ENCODE measurements around the gene SEPTIN1.
A peak's percentile ranks its signal among the peaks of the same experiment; 100 is the strongest.

SEPTIN1 gene

GRCh38 chr16:30407102-30407803, 24.9 kb upstream of the SEPTIN1 start, which contains the start of gene ZNF771 (continued):
- TF ChIP-seq ZNF639 (tag by site-specific recombination; IDR thresholded peaks at IDR 0.05) (peak; percentile 59), ZNF248 (tag by site-specific recombination; IDR thresholded peaks at IDR 0.05) (no peak), ZNF391 (tag by site-specific recombination; IDR thresholded peaks at IDR 0.05; ENCODE audit: borderline replicate concordance, low read depth) (no peak), SCRT1 (tag by site-specific recombination; IDR thresholded peaks at IDR 0.05; ENCODE audit: borderline replicate concordance) (peak; percentile 97), ZNF2 (tag by site-specific recombination; IDR thresholded peaks at IDR 0.05) (peak; percentile 64; the same call in 1 of the 2 replicates), ZNF555 (tag by site-specific recombination; conservative IDR thresholded peaks at IDR 0.05) (no peak), ZNF707 (tag by site-specific recombination; IDR thresholded peaks at IDR 0.05) (no peak), ZNF561 (tag by site-specific recombination; IDR thresholded peaks at IDR 0.05; ENCODE audit: borderline replicate concordance) (peak; percentile 99), KLF10 (tag by site-specific recombination; IDR thresholded peaks at IDR 0.05) (peak; percentile 100), SALL2 (tag by site-specific recombination; IDR thresholded peaks at IDR 0.05; ENCODE audit: borderline replicate concordance) (no peak), EGR2 (tag by site-specific recombination; IDR thresholded peaks at IDR 0.05; ENCODE audit: low read depth) (peak; percentile 95), OVOL3 (tag by site-specific recombination; IDR thresholded peaks at IDR 0.05) (peak; percentile 76), ZNF785 (tag by site-specific recombination; IDR thresholded peaks at IDR 0.05) (no peak), ZNF350 (tag by site-specific recombination; IDR thresholded peaks at IDR 0.05) (no peak), KLF9 (tag by site-specific recombination; IDR thresholded peaks at IDR 0.05; ENCODE audit: low read depth) (peak; percentile 91), WT1 (tag by site-specific recombination; IDR thresholded peaks at IDR 0.05) (peak; percentile 68; the same call in 1 of the 2 replicates), ZNF792 (tag by site-specific recombination; IDR thresholded peaks at IDR 0.05) (no peak), PRDM2 (tag by site-specific recombination; IDR thresholded peaks at IDR 0.05; ENCODE audit: borderline replicate concordance) (no peak), ZNF394 (tag by site-specific recombination; IDR thresholded peaks at IDR 0.05; ENCODE audit: borderline replicate concordance) (peak; percentile 30; the same call in 1 of the 2 replicates), KLF8 (tag by site-specific recombination; IDR thresholded peaks at IDR 0.05) (peak; percentile 93; the same call in 1 of the 2 replicates), ZIC2 (tag by site-specific recombination; IDR thresholded peaks at IDR 0.05) (peak; percentile 57), ZNF510 (tag by site-specific recombination; IDR thresholded peaks at IDR 0.05; ENCODE audit: insufficient replicate concordance) (no peak), HOXA7 (CRISPR knock-in tag; IDR thresholded peaks at IDR 0.05; ENCODE audit: borderline replicate concordance) (no peak)
- TF ChIP-seq, protein P1, sequence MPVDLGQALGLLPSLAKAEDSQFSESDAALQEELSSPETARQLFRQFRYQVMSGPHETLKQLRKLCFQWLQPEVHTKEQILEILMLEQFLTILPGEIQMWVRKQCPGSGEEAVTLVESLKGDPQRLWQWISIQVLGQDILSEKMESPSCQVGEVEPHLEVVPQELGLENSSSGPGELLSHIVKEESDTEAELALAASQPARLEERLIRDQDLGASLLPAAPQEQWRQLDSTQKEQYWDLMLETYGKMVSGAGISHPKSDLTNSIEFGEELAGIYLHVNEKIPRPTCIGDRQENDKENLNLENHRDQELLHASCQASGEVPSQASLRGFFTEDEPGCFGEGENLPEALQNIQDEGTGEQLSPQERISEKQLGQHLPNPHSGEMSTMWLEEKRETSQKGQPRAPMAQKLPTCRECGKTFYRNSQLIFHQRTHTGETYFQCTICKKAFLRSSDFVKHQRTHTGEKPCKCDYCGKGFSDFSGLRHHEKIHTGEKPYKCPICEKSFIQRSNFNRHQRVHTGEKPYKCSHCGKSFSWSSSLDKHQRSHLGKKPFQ (tag by site-specific recombination; IDR thresholded peaks at IDR 0.05), result no peak; the same call in 1 of the 2 replicates
- TF ChIP-seq, protein P2, sequence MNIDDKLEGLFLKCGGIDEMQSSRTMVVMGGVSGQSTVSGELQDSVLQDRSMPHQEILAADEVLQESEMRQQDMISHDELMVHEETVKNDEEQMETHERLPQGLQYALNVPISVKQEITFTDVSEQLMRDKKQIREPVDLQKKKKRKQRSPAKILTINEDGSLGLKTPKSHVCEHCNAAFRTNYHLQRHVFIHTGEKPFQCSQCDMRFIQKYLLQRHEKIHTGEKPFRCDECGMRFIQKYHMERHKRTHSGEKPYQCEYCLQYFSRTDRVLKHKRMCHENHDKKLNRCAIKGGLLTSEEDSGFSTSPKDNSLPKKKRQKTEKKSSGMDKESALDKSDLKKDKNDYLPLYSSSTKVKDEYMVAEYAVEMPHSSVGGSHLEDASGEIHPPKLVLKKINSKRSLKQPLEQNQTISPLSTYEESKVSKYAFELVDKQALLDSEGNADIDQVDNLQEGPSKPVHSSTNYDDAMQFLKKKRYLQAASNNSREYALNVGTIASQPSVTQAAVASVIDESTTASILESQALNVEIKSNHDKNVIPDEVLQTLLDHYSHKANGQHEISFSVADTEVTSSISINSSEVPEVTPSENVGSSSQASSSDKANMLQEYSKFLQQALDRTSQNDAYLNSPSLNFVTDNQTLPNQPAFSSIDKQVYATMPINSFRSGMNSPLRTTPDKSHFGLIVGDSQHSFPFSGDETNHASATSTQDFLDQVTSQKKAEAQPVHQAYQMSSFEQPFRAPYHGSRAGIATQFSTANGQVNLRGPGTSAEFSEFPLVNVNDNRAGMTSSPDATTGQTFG (tag by site-specific recombination; IDR thresholded peaks at IDR 0.05; ENCODE audit: borderline replicate concordance), result no peak

Data from HEK293 (cell line).